Kidney (tissue), 14 donors: Measurements from ENCODE around the gene CCDC89. TPM values are rescaled to one million over a fixed set of nuclear protein-coding genes. Genes with fewer than 3 reads are reported as not detected.

Experiments used
- DNase-seq, 5 donors: peaks; one replicate each; pipeline ENCODE4 v3.0.0-alpha.2; 2013 to 2020
- FAIRE-seq: peaks from 2 replicates; lab custom pipeline; 2012; peaks lifted over from hg19 to GRCh38; lab: Jason Lieb, UNC
- H3K27ac ChIP-seq, 2 donors: one replicate each; pipeline ENCODE4 v1.7.0; 2013; ENCODE audit warnings: low read depth in 2 of 2, low read length in 2 of 2, inconsistent platforms in 1 of 2
- H3K27me3 ChIP-seq: one replicate; pipeline ENCODE4 v1.7.1; 2013; ENCODE audit warnings: low read length, inconsistent platforms; ENCODE audit not compliant: control insufficient read depth, insufficient read depth
- H3K36me3 ChIP-seq, 3 donors: one replicate each; pipeline versions ENCODE4 v1.7.0 to v1.7.1; 2013; ENCODE audit warnings: low read length in 3 of 3, control low read depth in 1 of 3, inconsistent platforms in 1 of 3; ENCODE audit not compliant: insufficient read depth in 3 of 3, control insufficient read depth in 2 of 3
- H3K4me1 ChIP-seq, 3 donors: one replicate each; pipeline versions ENCODE4 v1.7.0 to v1.7.1; 2013; ENCODE audit warnings: low read length in 3 of 3, inconsistent platforms in 1 of 3, low read depth in 1 of 3; ENCODE audit not compliant: control insufficient read depth in 2 of 3, insufficient read depth in 2 of 3
- H3K4me3 ChIP-seq, 3 donors: one replicate each; pipeline versions ENCODE4 v1.7.0 to v1.8.1; 2013; ENCODE audit warnings: low read length in 3 of 3, control low read depth in 1 of 3, inconsistent platforms in 1 of 3
- H3K9ac ChIP-seq, 3 donors: one replicate each; pipeline versions ENCODE4 v1.7.0 to v1.7.1; 2013; ENCODE audit warnings: low read length in 3 of 3, control low read depth in 1 of 3, inconsistent platforms in 1 of 3
- H3K9me3 ChIP-seq, 3 donors: one replicate each; pipeline versions ENCODE4 v1.7.0 to v1.7.1; 2013; ENCODE audit warnings: low read length in 3 of 3, control low read depth in 1 of 3, inconsistent platforms in 1 of 3; ENCODE audit not compliant: control insufficient read depth in 2 of 3, insufficient read depth in 1 of 3
- intact Hi-C: fragments of 100-400 bp; cut with DNase I; formaldehyde crosslinking; loops from one replicate; pipeline ENCODE4 v1.11.1; 2022
- polyA plus RNA-seq: library from polyadenylated mRNA; stranded (reverse); fragments of 350-450 nt; fragmentation: Illumina TruSeq; extraction: RNeasy Lipid Tissue Mini Kit (QIAGEN cat#74804); gene quantifications from one replicate; pipeline ENCODE4 v1.2.3, GENCODE V29; 2014; ENCODE audit warnings: low read depth, low replicate concordance; ENCODE audit not compliant: insufficient read depth
- total RNA-seq: library from RNA; stranded (reverse); fragmentation: NEBNext Ultra II Directional; extraction: Animal tissue kit (Norgen Biotek cat#: 25700); gene quantifications from one replicate; pipeline ENCODE4 v1.2.1, GENCODE V29; 2021
- TF ChIP-seq, protein P1 (sequence below): IDR thresholded peaks from 3 replicates; pipeline ENCODE4 v1.5.1; 2012; ENCODE audit warnings: mild to moderate bottlenecking, moderate library complexity, borderline replicate concordance; ENCODE audit not compliant: insufficient read depth; ENCODE audit errors: extremely low read depth
- donor health status: control.
- donor health status: control.
- donor health status: control.
- donor health status: control.
- donor health status: control.
- donor health status: DM: yes; HTN: yes; CAD: no.
- donor health status: Normal renal cell carcinoma (clear cell type).

CCDC89 gene
- total and polyA plus RNA-seq, 2 donors from 2014 or later: 2.7 to 3.7 TPM

DNA sequence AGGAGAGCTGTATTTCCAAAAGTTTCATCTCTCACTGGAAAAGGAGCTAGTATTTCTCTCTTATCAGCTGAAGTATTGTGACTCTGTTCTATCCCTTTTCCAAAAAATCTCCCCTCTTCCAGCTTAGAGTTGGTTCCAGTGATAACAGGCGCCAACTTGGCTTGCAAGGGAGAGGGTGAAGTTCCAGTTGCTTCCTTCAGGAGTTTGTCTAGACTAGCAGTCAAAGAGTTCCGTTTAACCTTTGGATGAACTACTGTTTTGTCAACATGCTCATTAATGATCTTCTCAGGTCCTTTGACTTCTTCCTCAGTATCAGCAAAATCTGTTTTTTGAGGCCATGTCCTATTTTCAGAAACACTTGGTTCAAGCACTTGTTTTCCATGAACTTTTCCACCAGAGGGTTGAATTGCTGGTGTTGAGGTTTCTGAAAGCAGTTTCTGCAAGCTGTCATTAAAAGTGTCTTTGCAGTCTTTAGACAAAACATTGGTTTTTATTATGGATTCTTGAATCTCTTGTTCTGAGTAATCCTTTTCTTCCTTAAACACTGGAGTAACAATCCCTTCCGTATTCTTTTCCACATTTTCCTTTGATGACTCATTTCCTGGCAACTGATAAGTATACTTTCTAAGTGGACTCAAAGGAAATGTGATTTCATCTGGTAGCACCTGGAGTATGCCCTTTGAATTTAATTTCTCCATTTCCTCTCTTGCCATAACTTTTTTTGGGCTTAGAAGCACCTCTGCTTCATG is 39.7 kb upstream of the CCDC89 start:
- no peak for FAIRE-seq

DNA sequence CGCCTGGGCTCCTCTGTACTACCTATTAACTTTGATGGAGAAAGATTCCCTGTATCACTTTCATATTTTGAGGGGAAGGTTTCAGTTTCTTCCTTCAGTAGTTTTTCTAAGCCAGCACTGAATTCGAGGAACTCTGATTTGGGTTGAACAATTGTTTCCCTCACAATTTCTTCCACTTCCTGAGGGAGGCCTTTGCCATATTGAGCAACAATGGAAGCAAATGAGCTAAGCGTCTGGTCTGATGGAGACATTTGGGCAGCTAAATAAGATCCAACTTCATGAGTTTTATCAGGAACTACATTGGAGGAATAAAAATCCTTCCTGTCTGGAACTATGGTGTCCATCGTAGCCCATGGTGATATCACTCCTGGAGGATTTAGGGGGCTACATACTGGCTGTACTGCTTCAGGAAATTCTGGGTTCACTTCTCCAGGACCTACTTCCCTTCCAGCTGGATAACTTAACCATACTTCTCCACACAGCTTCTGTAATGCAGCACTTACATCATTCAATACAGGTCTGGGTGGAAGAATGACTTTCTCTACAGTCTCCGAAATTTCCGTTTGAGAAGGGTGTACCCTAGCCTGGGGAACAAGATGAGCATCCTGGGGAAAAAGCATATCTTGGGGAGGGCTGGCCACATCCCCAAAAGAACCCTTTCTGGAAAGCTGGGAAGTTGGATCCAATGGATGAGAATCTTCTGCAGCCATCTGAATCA is 38.9 kb upstream of the CCDC89 start:
- no peak for FAIRE-seq
- intact Hi-C loops: no loop called here
- no peak overlapping the region for H3K9ac ChIP-seq
- H3K9me3 ChIP-seq: no peaks in the 10 kb centered on the region
- no peak for DNase-seq
- H3K4me3 ChIP-seq: no peak overlapping the region
- no peaks in the 10 kb centered on the region for H3K27me3 ChIP-seq
- H3K4me1 ChIP-seq: no peaks in the 10 kb centered on the region
- TF ChIP-seq, protein P1, sequence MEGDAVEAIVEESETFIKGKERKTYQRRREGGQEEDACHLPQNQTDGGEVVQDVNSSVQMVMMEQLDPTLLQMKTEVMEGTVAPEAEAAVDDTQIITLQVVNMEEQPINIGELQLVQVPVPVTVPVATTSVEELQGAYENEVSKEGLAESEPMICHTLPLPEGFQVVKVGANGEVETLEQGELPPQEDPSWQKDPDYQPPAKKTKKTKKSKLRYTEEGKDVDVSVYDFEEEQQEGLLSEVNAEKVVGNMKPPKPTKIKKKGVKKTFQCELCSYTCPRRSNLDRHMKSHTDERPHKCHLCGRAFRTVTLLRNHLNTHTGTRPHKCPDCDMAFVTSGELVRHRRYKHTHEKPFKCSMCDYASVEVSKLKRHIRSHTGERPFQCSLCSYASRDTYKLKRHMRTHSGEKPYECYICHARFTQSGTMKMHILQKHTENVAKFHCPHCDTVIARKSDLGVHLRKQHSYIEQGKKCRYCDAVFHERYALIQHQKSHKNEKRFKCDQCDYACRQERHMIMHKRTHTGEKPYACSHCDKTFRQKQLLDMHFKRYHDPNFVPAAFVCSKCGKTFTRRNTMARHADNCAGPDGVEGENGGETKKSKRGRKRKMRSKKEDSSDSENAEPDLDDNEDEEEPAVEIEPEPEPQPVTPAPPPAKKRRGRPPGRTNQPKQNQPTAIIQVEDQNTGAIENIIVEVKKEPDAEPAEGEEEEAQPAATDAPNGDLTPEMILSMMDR: no peak
- peaks cover 0 to 11% (median 0%) of the 10 kb centered on the region in 3 donors for H3K36me3 ChIP-seq
- no peak overlapping the region for H3K27ac ChIP-seq

More for the DNA sequence above, 39.7 kb upstream of the CCDC89 start:
- H3K27ac ChIP-seq: peak overlapping the region in 1 of 2 donors; percentile 23
- H3K9ac ChIP-seq: no peak overlapping the region
- intact Hi-C loops: no loop called here
- peaks cover 0 to 7% (median 0%) of the 10 kb centered on the region in 3 donors for H3K36me3 ChIP-seq
- no peaks in the 10 kb centered on the region for H3K27me3 ChIP-seq
- H3K4me1 ChIP-seq: no peaks in the 10 kb centered on the region
- TF ChIP-seq, protein P1: no peak
- DNase-seq: peak in 1 of 5 donors; percentile 39
- H3K4me3 ChIP-seq: no peak overlapping the region
- H3K9me3 ChIP-seq: no peaks in the 10 kb centered on the region

DNA sequence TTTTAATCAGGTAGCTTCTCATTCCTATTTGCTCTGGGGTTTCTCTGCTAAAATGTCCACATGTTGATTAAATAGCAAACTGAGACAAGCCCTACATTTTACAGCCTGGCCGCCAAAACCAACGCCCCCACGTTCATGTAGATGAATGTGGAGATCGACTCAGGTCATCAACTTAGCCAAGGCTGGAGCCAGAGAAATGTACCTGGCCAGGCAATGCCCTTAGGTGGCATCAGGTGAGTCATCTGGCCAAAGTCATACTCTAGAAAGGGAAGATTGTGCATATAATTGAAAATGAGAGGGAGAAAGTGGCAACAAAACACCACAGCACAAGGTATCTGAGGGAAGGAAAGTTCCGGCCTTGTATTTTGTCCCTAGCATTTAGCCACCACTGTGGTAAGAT is 37.1 kb upstream of the CCDC89 start:
- Histone ChIP-seq H3K9me3 (no peaks in the 10 kb centered on the region), H3K9ac (no peak overlapping the region), H3K27ac (peak overlapping the region in 1 of 2 donors; percentile 10), H3K4me1 (no peaks in the 10 kb centered on the region), H3K27me3 (no peaks in the 10 kb centered on the region), H3K36me3 (peaks cover 0 to 11% (median 0%) of the 10 kb centered on the region in 3 donors), H3K4me3 (no peak overlapping the region)
- DNase-seq (no peak), FAIRE-seq (no peak)
- TF ChIP-seq, protein P1: no peak
- intact Hi-C loops: no loop called here
